Tibial nerve (tissue), 4 donors: Measurements from ENCODE around the gene COG5.

Source experiments
- CTCF ChIP-seq, 5 experiments: fragments of 200-600 bp in 3 of 5; fragments of 450-650 bp in 2 of 5; sonication (generic) in 3 of 5; IDR thresholded peaks; one replicate each; pipeline ENCODE4 v1.5.1; 2016 to 2019; ENCODE audit warnings: antibody characterized with exemption in 5 of 5, mild to moderate bottlenecking in 3 of 5, moderate library complexity in 2 of 5
- EP300 ChIP-seq, 2 donors: sonication (generic); formaldehyde crosslinking; IDR thresholded peaks; one replicate each; pipeline ENCODE4 v1.6.1; 2017; ENCODE audit warnings: antibody characterized with exemption in 2 of 2, mild to moderate bottlenecking in 1 of 2

GRCh38 chr7:107592361-107593024, 28.8 kb upstream of the COG5 start:
- no peak for TF ChIP-seq CTCF (IDR thresholded peaks at IDR 0.05)
- no peak for TF ChIP-seq EP300 (IDR thresholded peaks at IDR 0.05)
